GM12875 (cell line): Measurements from ENCODE around the gene FGF7.

Experiments used
- H3K4me3 ChIP-seq: one replicate; pipeline ENCODE4 v1.5.1; 2011; ENCODE audit warnings: low read depth, low read length, control low read depth
- CTCF ChIP-seq: IDR thresholded peaks from 2 replicates; pipeline ENCODE4 v1.5.1; 2011; ENCODE audit warnings: low read depth, mild to moderate bottlenecking, control low read depth, inconsistent platforms, low read length, moderate library complexity, borderline replicate concordance; ENCODE audit not compliant: insufficient read depth

The FGF7 gene

GRCh38 chr15:49521802-49522201 lies 98.8 kb downstream of the FGF7 start:
- H3K4me3 ChIP-seq, result no peak overlapping the region
- TF ChIP-seq CTCF, result no peak

GRCh38 chr15:49528289-49528688 lies 105.2 kb downstream of the FGF7 start:
- H3K4me3 ChIP-seq, result no peak overlapping the region
- no peak for TF ChIP-seq CTCF

GRCh38 chr15:49530092-49530491 lies 107.0 kb downstream of the FGF7 start:
- no peak for TF ChIP-seq CTCF

More at GRCh38 chr15:49530092-49530491, 107.0 kb downstream of the FGF7 start:
- H3K4me3 ChIP-seq, result no peak overlapping the region
